ENCODE measurements around the gene SLC4A1. TPM values are rescaled to one million over a fixed set of nuclear protein-coding genes. Genes with fewer than 3 reads are reported as not detected.

The SLC4A1 gene
- total RNA-seq, 1 experiment from 2014 or later, result 0.22 TPM

DNA sequence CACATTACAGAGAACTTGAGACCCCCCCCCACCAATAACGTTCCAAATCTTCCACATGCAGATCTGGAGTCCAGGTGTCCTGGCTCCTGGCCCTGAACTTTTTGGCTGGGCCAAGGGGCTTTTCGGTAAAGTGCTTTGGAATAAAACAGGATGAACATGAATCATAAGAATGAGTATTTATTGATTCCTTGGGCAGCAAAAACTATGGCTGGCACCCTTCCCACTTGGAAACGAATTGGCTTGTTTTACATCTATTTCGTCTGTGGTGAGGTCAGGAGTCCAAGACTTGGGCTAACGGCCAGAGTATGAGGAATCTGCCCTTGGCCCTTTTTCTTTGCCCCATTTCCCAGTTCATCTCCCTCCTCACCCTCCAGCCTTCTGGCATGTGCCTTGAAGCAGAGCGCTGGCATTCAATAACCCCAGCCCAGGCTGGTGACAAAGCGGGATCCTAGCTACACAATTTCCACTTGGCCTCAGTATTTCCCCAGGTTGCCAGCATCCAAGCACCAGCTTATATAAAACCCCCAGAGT, 44.3 kb downstream of the SLC4A1 start:
- ChIA-PET RAD21 (ENCODE audit: low non-redundant PET in 1 of 2, low total read pairs in 2 of 2, uncharacterized antibody in 2 of 2, unreplicated experiment in 2 of 2) (no interaction called here), CTCF (interaction anchor here (1.1 to 1.3 kb wide), 2 partner anchors 13 to 107 kb away, joined by 3 to 4 read pairs; no protein-coding TSS in a partner anchor), POLR2A (interaction anchor here (1.0 kb wide), 1 partner anchor 103 kb away, joined by 4 read pairs; no protein-coding TSS in a partner anchor)
- Histone ChIP-seq H3K9ac (ENCODE audit: low read length) (no peak overlapping the region), H3K27me3 (ENCODE audit: insufficient read depth, low read length) (no peaks in the 10 kb centered on the region), H3K27ac (ENCODE audit: low read depth, low read length) (peak overlapping the region; percentile 100; the same call in 1 of the 2 replicates), H3K4me3 (replicated peaks in 1 of 2; ENCODE audit: low read depth in 1 of 2, low read length in 2 of 2) (no peak overlapping the region), H3K4me1 (ENCODE audit: control insufficient read depth in 1 of 2, insufficient read depth in 2 of 2, low read length in 2 of 2) (peaks cover 22 to 29% of the 10 kb centered on the region in 2 experiments), H3K9me3 (ENCODE audit: control insufficient read depth in 1 of 2, insufficient read depth in 1 of 2, low read depth in 1 of 2, low read length in 2 of 2) (no peaks in the 10 kb centered on the region), H2AFZ (ENCODE audit: low read depth, low read length, poor library complexity, severe bottlenecking) (no peak overlapping the region), H4K20me1 (ENCODE audit: insufficient read depth) (no peaks in the 10 kb centered on the region), H3K4me2 (ENCODE audit: low read length) (peak overlapping the region; percentile 90), H3K79me2 (ENCODE audit: insufficient read depth, low read length) (peaks cover 7% of the 10 kb centered on the region), H3K9me2 (ENCODE audit: insufficient read depth) (no peaks in the 10 kb centered on the region), H3K36me3 (ENCODE audit: control insufficient read depth in 1 of 2, insufficient read depth in 2 of 2, low read length in 2 of 2) (no peaks in the 10 kb centered on the region)
- TF ChIP-seq JUND (IDR thresholded peaks at IDR 0.05), result no peak
- peak; percentile 34; the same call in 1 of the 2 replicates for TF ChIP-seq SP1 (IDR thresholded peaks at IDR 0.05; ENCODE audit: low read depth)
- intact Hi-C loops (cut with micrococcal nuclease), result no loop called here
- BruUV-seq (replicated peaks), result TSS peak; percentile 41
- no peak for ATAC-seq
- DNase-seq (ENCODE audit: low read depth, low spot score), result no peak

DNA sequence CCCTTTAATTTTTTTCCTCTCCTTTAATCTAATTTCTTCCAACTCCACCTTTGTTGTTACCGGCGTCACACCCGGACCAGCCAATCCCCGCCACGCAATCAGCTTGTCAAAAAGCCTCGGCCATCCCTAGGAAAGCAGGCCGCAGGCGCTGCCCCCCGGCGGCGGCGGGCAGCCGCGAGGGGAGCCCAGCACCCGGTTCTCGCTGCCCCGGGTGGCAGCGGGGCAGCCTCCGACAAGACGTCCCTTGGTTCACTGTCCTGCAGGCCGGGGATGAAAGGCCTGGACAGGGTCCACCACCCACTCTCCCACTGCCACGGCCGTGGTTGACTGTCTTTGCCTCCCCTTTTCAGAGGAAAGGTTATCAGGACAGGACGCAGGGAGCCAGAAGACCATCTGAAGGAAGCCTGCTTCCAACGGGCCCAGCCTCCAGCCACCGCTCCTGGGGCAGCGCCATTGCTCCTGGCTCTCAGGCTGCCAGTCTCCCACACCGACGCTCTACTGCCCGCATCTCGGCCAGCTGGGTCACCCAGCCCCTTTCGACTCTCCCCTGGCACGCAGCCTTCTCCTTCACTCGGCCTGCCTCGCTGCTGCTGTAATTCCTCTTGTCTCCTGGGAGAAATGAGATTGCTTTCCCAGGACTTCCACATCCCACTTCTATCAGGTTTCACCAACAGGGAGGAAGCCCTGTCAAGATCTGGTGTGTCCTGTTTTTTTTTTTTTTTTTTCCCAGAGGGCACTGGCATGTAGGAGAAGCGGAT, 45.6 kb downstream of the SLC4A1 start:
- H2AFZ ChIP-seq (ENCODE audit: low read depth, low read length, poor library complexity, severe bottlenecking), result no peak overlapping the region
- H4K20me1 ChIP-seq (ENCODE audit: insufficient read depth), result no peaks in the 10 kb centered on the region
- peak overlapping the region; percentile 100 for H3K27ac ChIP-seq (ENCODE audit: low read depth, low read length)
- H3K9me2 ChIP-seq (ENCODE audit: insufficient read depth), result no peaks in the 10 kb centered on the region
- ATAC-seq (peak; percentile 29), DNase-seq (ENCODE audit: low read depth, low spot score) (peak; percentile 70)
- H3K9ac ChIP-seq (ENCODE audit: low read length), result peak overlapping the region; percentile 84
- peak overlapping the region; percentile 90 for H3K4me2 ChIP-seq (ENCODE audit: low read length)
- BruUV-seq (replicated peaks), result no TSS peak
- TF ChIP-seq POLR2AphosphoS5 (IDR thresholded peaks at IDR 0.05; ENCODE audit: low read depth, low read length), result peak; percentile 49; the same call in 1 of the 2 replicates
- TF ChIP-seq TCF7L2 (IDR thresholded peaks at IDR 0.05; ENCODE audit: borderline replicate concordance, extremely low read depth, insufficient read depth, insufficient read length), result peak; percentile 78
- TF ChIP-seq REST (IDR thresholded peaks at IDR 0.05; ENCODE audit: low read depth), result no peak
- TF ChIP-seq EZH2 (IDR thresholded peaks at IDR 0.05), result no peak
- TF ChIP-seq RAD21 (IDR thresholded peaks at IDR 0.05; ENCODE audit: low read depth), result peak; percentile 15; the same call in 1 of the 2 replicates
- peak; percentile 50 for TF ChIP-seq YY1 (IDR thresholded peaks at IDR 0.05; ENCODE audit: extremely low read depth, insufficient replicate concordance, low read depth, low read length)
- TF ChIP-seq, protein P1, sequence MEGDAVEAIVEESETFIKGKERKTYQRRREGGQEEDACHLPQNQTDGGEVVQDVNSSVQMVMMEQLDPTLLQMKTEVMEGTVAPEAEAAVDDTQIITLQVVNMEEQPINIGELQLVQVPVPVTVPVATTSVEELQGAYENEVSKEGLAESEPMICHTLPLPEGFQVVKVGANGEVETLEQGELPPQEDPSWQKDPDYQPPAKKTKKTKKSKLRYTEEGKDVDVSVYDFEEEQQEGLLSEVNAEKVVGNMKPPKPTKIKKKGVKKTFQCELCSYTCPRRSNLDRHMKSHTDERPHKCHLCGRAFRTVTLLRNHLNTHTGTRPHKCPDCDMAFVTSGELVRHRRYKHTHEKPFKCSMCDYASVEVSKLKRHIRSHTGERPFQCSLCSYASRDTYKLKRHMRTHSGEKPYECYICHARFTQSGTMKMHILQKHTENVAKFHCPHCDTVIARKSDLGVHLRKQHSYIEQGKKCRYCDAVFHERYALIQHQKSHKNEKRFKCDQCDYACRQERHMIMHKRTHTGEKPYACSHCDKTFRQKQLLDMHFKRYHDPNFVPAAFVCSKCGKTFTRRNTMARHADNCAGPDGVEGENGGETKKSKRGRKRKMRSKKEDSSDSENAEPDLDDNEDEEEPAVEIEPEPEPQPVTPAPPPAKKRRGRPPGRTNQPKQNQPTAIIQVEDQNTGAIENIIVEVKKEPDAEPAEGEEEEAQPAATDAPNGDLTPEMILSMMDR (IDR thresholded peaks at IDR 0.05 in 2 of 3, conservative IDR thresholded peaks at IDR 0.05 in 1 of 3; ENCODE audit: borderline replicate concordance in 1 of 3, insufficient read depth in 1 of 3, low read depth in 2 of 3, low read length in 2 of 3), result peak; percentile 9 to 24 (median 20); a peak in 1 of 6 replicates
- TF ChIP-seq ZFX (IDR thresholded peaks at IDR 0.05), result peak; percentile 50; the same call in 1 of the 2 replicates
- H3K4me1 ChIP-seq (ENCODE audit: control insufficient read depth in 1 of 2, insufficient read depth in 2 of 2, low read length in 2 of 2), result peaks cover 25 to 36% of the 10 kb centered on the region in 2 experiments
- peaks cover 17% of the 10 kb centered on the region for H3K79me2 ChIP-seq (ENCODE audit: insufficient read depth, low read length)
- ChIA-PET CTCF (interaction anchor here (0.6 to 2.4 kb wide), 8 partner anchors 12 to 123 kb away, joined by 3 to 10 read pairs (median 4); partner anchors contain the start of gene GRN), POLR2A (interaction anchor here (0.7 to 2.5 kb wide), 10 partner anchors 8 to 123 kb away, joined by 3 to 8 read pairs (median 4); partner anchors contain the start of genes GRN, SLC25A39 and TMUB2), RAD21 (ENCODE audit: low non-redundant PET in 1 of 2, low total read pairs in 2 of 2, uncharacterized antibody in 2 of 2, unreplicated experiment in 2 of 2) (no interaction called here)
- no peaks in the 10 kb centered on the region for H3K27me3 ChIP-seq (ENCODE audit: insufficient read depth, low read length)
- intact Hi-C loops (cut with micrococcal nuclease), result no loop called here
- no peaks in the 10 kb centered on the region for H3K9me3 ChIP-seq (ENCODE audit: control insufficient read depth in 1 of 2, insufficient read depth in 1 of 2, low read depth in 1 of 2, low read length in 2 of 2)
- peak overlapping the region; percentile 71 to 73 for H3K4me3 ChIP-seq (replicated peaks in 1 of 2; ENCODE audit: low read depth in 1 of 2, low read length in 2 of 2)
- no peaks in the 10 kb centered on the region for H3K36me3 ChIP-seq (ENCODE audit: control insufficient read depth in 1 of 2, insufficient read depth in 2 of 2, low read length in 2 of 2)
